NOMO-1 treated with DMSO at 0.1 percent for 48 hours (cell line): ENCODE measurements around the gene TMTC2.

ENCODE experiments used
- DNase-seq: peaks from one replicate; lab custom pipeline; 2025; ENCODE audit not compliant: unreplicated experiment; lab: John Stamatoyannopoulos, UW

Gene TMTC2

DNA sequence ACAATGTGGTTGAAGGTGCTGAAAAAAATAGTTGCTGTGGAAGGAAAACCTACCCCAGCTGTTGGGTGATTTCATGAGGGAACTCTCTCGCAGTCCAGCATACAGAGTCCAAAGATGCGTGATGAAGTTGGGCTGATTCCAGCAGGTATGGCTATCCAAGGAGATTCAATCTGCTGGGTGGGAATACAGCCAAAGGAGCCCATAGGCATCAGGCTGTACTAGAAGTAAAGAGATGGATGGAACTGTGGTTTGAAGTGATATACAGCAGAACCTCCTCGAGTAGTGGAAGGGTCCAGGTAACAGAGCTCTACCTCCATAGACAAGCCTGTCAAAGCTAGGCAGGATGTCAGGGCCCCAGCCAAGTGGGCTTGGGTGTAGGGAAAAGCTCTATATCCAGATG is 11.5 kb upstream of the TMTC2 start:
- DNase-seq, result no peak

GRCh38 chr12:82682326-82682725 is 4.4 kb upstream of the TMTC2 start:
- no peak for DNase-seq

- peak; percentile 44 for DNase-seq
Observed at GRCh38 chr12:82682851-82683261, 3.9 kb upstream of the TMTC2 start.

DNA sequence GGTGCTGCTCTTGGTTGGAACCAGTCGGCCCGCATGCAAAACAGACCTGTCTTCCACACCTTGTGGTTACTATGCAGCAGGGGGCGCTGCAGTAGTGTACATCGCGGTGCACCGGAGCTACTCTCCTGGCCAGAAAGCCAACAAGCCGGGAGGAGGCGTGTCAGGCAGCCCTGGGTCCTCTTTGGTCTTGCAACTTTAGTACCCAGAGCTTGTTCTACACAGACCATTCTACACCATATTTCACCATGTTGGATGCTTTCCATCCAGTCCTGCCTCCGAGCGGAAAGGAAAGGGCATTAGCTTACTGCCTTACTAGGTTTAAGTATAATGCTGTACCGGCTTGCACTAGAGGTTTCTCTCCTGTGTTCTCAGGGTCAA is 927 bp upstream of the TMTC2 start:
- peak; percentile 91 for DNase-seq

DNA sequence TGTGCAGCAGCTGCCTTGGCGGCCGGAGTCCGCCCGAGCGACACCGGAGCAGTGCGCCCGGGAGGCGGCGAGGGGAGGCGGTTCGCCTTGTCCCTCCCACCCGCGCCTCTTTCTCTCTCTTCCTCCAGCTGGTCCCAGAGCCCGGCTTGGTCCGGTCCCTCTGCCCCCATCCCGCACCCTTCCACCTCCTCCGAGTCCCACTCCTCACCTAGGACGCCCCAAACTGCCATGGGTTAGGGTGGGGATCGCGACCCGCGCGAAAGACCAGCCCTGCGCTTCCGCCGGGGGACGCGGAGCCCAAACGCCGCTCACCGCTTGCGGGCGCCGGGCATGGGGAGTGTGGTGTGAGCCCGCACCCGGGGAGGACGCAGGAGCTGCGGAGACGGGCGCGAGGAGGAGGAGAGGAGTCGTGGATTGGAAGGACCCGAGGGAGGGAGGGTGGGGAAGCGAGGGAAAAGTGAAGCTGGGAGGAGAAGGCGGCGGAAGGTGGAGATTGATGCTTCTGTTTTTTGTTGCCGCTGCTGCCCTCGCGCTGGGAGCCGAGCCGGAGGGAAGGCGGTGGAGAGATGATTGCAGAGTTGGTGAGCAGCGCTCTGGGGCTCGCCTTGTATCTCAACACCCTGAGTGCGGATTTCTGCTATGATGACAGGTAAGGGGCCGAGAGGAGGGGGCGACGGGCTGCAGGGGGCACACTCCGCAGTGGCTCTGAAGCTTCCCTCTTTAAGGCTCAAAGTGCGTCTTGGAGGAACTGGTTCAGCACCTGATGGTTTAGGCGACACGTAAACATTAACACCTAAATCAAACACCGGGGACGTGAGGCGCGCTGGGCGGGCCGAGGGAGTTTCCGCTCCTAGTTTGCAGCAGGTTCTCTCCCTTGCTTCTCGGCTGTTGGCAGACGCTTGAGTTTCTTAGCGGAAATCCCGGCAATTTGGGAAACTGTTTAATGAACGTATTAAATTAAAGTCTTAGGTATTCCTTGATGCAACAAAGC is 610 bp downstream of the TMTC2 start:
- peak; percentile 69 for DNase-seq

- peak; percentile 45 for DNase-seq
Observed at GRCh38 chr12:82688035-82688501, 1.4 kb downstream of the TMTC2 start.

- no peak for DNase-seq
Observed at GRCh38 chr12:82688596-82688995, 1.9 kb downstream of the TMTC2 start.

DNA sequence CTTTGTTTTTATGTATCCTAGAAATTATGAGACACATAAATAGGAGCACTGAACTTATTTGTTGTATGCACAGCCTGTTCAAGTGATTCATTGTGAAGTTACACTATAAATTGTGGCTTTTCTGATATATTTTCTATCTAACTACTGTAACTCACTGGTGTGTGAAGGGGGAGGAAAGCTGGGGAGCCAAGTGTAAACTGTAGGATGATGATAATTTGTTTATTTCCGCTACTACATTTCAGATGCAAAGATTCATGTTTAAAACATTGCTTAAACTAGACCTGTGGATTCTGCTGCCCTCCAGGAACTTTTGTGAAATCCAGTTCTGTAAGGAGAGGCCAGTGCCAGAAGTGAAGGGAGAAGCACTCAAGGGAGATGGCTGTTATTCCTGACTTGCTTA is 3.3 kb downstream of the TMTC2 start:
- DNase-seq, result no peak

GRCh38 chr12:82691513-82691912 is 4.8 kb downstream of the TMTC2 start:
- no peak for DNase-seq

DNA sequence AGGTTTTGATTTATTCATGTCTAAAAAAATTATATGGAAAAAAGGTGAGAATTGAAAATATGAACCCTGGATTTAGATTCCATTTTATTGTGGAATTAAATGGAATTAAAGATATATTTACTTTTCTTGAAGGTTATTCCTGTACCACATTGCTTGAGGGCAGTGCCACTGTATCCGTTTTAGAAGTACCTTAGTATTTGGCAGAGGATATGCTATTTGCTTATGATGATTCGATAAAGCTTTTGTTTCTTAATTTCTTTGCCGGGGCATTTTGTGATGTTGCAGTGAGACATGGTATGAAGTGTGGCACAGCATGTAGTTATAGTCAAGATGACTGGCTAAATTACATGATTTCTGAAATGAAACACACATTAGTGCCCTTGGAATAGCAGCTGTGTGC is 7.6 kb downstream of the TMTC2 start:
- no peak for DNase-seq

- no peak for DNase-seq
Observed at GRCh38 chr12:82694970-82695369, 8.3 kb downstream of the TMTC2 start.

DNA sequence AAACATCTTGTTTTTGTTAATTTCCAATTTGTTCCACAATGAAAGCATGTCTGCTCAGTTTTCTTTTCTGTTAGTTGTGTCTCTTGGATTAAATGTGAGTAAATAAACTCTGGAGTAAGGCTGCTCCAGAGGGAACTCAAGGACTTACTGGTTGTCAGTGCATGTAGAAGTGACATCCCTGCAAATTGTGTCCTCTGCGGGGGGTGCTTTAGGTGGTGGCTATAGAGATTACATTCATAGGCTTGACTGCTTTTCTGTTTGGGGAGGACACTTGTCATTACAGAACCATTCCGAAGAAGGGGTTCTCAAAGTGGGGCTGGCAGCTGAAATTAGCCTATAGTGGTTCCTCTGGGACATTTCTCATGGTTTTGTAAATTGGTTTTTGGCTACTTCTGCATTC is 8.8 kb downstream of the TMTC2 start:
- no peak for DNase-seq

DNA sequence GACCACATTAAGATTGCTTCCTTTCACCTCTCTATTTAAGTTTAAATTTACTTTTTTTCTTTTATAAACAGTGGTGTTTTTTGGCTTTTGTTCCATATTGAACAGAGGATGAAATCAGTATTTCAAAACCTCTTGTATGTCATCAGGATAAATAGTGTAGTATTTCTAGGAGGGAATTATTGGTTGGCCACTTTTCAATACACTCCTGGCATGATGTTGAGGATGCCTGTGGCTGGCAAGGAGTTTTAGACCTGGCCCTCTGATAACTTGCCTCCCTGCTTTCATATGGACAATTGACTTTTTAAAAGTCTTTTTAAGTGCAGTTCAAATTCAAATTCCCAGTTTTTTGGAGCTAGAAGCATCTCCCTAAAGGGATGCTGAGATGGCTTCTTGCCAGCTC is 9.8 kb downstream of the TMTC2 start:
- no peak for DNase-seq

DNA sequence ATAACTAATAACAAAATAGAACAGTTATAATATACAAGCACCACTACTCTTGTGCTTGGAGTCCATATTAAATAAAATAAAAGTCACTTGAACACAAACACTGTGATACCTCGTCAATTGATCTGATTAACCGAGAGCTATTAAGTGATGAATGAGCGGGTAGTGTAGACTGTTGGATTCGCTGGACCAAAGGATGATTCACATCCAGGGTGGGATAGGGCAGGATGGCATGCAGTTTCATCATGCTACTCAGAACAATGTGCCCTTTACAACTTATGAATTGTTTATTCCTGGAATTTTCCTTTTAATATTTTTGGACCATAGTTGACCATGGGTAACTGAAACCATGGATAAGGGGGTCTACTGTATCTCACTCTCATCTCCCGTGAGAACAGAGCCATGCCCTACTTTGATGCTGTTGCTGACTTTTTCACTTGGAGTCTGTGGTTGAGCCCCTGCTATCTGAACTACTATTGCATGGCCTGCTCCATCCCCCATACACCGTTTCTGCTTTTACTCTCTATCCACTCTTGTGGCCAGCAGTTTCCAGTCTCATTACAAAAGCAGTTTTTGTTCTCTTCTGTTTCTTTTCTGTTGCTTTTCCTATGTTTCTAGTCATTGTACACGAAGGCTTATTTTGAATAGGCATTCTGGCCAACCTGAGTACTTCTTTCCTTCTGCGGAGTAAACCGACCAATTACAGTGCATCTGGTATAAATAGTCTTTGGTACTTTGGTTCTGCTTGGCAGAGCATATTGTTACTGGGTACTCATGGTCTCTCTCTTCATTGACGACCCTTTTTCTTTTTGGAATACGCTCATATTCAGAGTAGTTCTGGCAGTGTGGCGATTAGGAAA is 12.2 kb downstream of the TMTC2 start:
- peak; percentile 3 for DNase-seq

DNA sequence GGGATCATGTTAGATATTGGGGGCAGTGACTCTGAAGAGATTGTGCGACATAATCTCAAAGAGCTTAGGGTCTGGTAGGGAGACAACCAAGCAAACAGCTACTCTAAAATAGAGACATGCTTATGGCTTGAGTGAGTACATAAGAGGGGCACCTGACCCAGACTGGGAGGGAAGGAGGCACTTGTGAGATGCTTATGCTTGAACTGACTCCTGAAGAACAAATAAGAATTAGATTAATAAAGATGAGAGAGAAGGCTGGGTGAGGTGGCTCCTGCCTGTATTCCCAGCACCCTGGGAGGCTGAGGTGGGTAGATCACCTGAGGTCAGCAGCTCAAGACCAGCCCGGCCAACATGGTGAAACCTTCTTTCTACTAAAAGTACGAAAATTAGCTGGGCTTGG is 19.1 kb downstream of the TMTC2 start:
- no peak for DNase-seq

DNA sequence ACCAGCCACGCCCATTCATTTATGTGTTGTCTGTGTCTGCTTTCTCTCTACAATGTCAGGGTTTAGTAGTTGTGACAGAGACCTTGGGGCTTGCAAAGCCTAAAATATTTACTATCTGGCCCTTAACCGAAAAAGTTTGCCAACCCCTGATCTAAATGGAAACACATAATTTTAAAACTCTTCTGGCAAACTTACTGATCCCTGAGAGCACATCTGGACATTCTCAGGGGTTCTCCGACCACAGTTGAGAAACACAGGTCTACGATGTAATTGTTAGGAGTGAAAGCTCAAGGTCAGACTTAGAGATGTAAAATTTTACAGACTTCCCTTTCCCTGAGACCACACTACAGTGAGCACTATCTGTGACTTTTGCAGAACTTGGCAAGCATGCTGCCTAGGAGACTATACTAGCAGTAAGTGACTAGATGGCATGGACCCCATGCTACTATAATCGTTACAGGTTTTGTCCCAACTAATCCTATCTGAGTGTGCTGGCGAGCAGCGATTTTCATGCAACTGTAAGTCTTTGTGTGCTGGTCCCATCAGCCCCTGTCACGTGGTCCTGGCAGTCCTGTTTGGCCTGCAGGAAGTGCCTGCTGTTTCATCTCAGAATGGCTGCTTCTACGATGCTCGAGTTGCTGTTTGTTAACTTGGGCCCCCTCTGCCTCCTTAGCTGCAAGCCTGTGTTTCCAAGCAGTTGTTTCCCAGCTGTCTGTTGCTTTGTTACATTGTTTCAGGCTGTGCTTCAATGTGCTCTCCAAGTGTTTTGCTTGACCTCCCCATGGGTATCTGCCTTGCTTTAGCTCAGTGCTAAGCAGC is 21.6 kb downstream of the TMTC2 start:
- peak; percentile 87 for DNase-seq

- DNase-seq, result no peak
Observed at GRCh38 chr12:82709794-82710355, 23.2 kb downstream of the TMTC2 start.

GRCh38 chr12:82710741-82711140 is 24.0 kb downstream of the TMTC2 start:
- no peak for DNase-seq

GRCh38 chr12:82714427-82714826 is 27.7 kb downstream of the TMTC2 start:
- no peak for DNase-seq

DNA sequence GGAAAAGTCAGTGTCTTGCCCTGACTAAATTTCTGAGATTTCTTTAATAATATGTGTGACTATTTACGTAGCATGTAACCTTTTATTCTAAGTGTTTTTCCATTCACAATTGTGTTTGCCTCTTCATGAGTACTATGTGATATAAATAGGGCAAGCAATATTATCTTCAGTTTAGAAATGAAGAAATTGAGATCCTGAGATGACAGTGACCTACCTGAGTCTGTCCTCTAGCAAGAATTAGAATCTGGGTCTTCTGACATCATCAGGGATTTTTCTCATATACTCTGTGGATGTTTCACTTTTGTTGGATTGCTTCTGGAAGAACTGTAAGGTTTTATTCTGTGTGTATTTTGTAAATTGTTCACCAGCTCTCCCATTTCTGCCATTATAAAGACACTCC is 35.0 kb downstream of the TMTC2 start:
- no peak for DNase-seq

GRCh38 chr12:82723093-82723492 is 36.4 kb downstream of the TMTC2 start:
- DNase-seq, result peak; percentile 85
